Breast epithelium (tissue), 4 donors: ENCODE results near the gene WBP1. TPM values are rescaled to one million over a fixed set of nuclear protein-coding genes. Genes with fewer than 3 reads are reported as not detected.

Source experiments
- DNase-seq, 2 donors: peaks; one replicate each; pipeline ENCODE4 v3.0.0-alpha.2; 2019; ENCODE audit warnings: low spot score in 2 of 2
- H3K27ac ChIP-seq, 2 donors: fragments of 200-600 bp; sonication (generic) in 1 of 2; one replicate each; pipeline ENCODE4 v1.5.1; 2016 to 2019; ENCODE audit warnings: mild to moderate bottlenecking in 1 of 2
- H3K27me3 ChIP-seq, 2 donors: fragments of 200-600 bp; sonication (generic) in 1 of 2; one replicate each; pipeline versions ENCODE4 v1.5.1 to v1.6.0; 2017 to 2019; ENCODE audit warnings: control low read depth in 1 of 2, mild to moderate bottlenecking in 1 of 2
- H3K36me3 ChIP-seq: fragments of 200-600 bp; one replicate; pipeline ENCODE4 v1.5.1; 2019
- H3K4me1 ChIP-seq, 2 donors: fragments of 200-600 bp; sonication (generic); one replicate each; pipeline ENCODE4 v1.5.1; 2016 to 2019; ENCODE audit warnings: control low read depth in 1 of 2
- H3K4me3 ChIP-seq, 3 donors: fragments of 200-600 bp; sonication (generic); 1 replicate in 2 of 3; 2 replicates in 1 of 3; pipeline ENCODE4 v1.5.1; 2016 to 2019; ENCODE audit warnings: mild to moderate bottlenecking in 3 of 3, moderate library complexity in 2 of 3
- H3K9me3 ChIP-seq, 2 donors: fragments of 200-600 bp; sonication (generic) in 1 of 2; one replicate each; pipeline ENCODE4 v1.5.1; 2016 to 2019; ENCODE audit warnings: control low read depth in 1 of 2
- CTCF ChIP-seq, 3 donors: fragments of 450-650 bp; IDR thresholded peaks; one replicate each; pipeline ENCODE4 v1.5.1; 2016 to 2017; ENCODE audit warnings: antibody characterized with exemption in 3 of 3, mild to moderate bottlenecking in 3 of 3, moderate library complexity in 3 of 3
- POLR2A ChIP-seq: fragments of 450-650 bp; IDR thresholded peaks from one replicate; pipeline ENCODE4 v1.6.1; 2016; ENCODE audit warnings: antibody characterized with exemption, mild to moderate bottlenecking, moderate library complexity
- POLR2AphosphoS5 ChIP-seq, 3 donors: sonication (generic); formaldehyde crosslinking; IDR thresholded peaks; one replicate each; pipeline ENCODE4 v1.6.1; 2017; ENCODE audit warnings: antibody characterized with exemption in 3 of 3
- intact Hi-C: fragments of 100-400 bp; cut with DNase I; formaldehyde crosslinking; loops from one replicate; pipeline ENCODE4 v1.15.1; 2023; ENCODE audit warnings: low total_unique reads
- total RNA-seq, 3 donors: library from RNA; depleted of rRNA; stranded (reverse); fragments of >200 nt; gene quantifications; one replicate each; pipeline ENCODE4 v1.1.0, GENCODE V29; 2016

The WBP1 gene
- total RNA-seq, 3 donors from 2014 or later, result 58.0 to 70.0 (median 61.9) TPM

DNA sequence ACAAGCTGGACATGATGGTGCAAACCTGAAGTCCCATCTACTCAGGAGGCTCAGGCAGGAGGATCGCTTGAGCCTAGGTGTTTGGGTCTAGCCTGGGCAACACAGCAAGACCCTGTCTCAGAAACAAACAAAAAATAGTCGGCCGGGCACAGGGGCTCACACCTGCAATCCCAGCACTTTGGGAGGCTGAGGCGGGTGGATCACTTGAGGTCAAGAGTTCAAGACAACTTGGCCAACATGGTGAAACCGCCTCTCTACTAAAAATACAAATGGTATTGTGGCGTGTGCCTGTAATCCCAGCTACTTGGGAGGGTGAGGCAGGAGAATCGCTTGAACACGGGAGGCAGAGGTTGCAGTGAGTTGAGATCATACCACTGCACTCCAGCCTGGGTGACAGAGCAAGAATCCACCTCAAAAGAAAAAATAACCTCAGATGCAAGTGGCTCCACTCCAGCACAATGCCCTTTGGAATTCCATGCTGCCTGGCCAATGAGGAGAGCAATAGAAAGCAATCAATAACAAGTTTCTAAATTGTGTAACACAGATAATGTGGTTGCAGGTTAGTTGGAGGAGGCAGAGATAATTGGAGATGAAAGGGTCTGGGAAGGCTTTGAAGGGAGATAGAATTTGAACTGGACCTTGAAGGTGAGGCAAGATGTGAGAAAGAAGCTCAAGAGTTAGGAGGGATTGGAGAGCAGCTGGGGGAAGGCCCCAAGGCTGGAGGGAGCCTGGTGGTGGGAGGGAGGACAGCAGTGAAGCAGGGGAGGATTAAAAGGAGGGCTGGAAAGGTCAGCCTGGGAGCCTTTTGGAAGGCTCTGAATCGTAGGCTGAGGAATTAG lies 30.6 kb downstream of the WBP1 start:
- TF ChIP-seq POLR2AphosphoS5 (IDR thresholded peaks at IDR 0.05), result no peak
- TF ChIP-seq CTCF (IDR thresholded peaks at IDR 0.05), result no peak
- TF ChIP-seq POLR2A, result no peak
- Histone ChIP-seq H3K27me3 (no peaks in the 10 kb centered on the region), H3K4me1 (no peaks in the 10 kb centered on the region), H3K27ac (no peak overlapping the region), H3K4me3 (no peak overlapping the region), H3K9me3 (no peaks in the 10 kb centered on the region), H3K36me3 (peaks cover 3% of the 10 kb centered on the region)
- intact Hi-C loops, result no loop called here
- DNase-seq, result no peak

DNA sequence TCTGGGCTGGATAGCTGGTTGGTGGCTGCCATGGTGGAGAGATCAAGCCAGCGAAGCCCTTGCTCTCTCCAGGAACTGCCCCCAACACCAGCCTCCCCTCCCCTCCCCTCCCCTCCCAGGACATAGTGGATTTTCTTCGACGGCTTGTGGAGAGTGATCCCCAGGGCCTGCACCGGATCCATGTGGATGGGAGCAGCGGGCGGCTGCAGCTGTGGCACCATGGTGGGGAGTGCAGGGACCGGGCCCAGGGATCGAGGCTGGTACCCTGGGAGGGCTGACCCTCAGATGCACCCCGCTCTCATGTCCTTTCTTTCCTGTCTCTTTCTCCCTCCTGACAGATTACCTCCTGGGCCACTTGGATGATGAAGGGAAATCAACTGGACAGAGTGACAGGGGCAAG lies 31.7 kb downstream of the WBP1 start:
- peaks cover 3% of the 10 kb centered on the region for H3K36me3 ChIP-seq
- intact Hi-C loops, result no loop called here
- no peak overlapping the region for H3K27ac ChIP-seq
- H3K9me3 ChIP-seq, result no peaks in the 10 kb centered on the region
- H3K4me3 ChIP-seq, result no peak overlapping the region
- no peak for TF ChIP-seq POLR2A
- TF ChIP-seq POLR2AphosphoS5 (IDR thresholded peaks at IDR 0.05), result no peak
- no peak for TF ChIP-seq CTCF (IDR thresholded peaks at IDR 0.05)
- H3K27me3 ChIP-seq, result no peaks in the 10 kb centered on the region
- DNase-seq, result no peak
- no peaks in the 10 kb centered on the region for H3K4me1 ChIP-seq

DNA sequence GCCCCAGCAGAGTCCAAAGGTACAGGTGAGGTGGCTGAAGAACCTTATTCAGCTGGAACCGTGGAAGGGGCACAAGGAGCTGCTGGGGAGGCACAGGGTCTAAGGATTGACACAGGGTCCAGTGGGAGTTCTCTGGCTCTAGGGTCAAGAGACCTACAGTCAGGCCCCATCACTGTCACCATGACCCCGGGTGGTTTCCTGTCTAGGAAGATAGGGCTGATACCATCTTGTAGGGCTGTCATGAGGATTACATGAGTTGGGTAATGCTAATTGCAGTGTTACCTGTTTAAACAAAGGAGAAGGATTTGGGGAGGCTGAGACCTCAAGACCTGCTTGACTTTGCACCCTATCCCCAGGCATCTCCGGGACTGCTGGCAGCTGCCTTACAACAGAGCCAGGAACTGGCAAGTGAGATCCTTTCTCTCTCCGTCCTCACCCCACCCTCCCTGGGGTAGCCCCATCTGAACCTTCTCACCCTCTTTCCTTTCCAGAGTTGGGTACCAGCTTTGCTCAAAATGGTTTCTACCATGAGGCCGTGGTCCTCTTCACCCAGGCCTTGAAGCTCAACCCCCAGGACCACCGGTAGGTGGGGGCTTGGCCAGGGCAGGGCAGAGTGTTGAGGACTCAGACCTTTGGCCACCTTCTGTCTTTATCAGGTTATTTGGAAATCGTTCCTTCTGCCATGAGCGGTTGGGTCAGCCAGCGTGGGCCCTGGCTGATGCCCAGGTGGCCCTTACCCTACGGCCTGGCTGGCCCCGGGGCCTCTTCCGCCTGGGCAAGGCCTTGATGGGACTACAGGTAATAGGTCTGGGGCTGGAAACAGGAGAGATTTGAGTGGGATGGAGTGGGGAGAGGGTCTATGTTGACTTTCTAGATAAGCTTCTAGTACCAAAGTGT lies 33.7 kb downstream of the WBP1 start:
- Histone ChIP-seq H3K27me3 (no peaks in the 10 kb centered on the region), H3K4me3 (no peak overlapping the region), H3K4me1 (no peaks in the 10 kb centered on the region), H3K9me3 (no peaks in the 10 kb centered on the region), H3K36me3 (peaks cover 3% of the 10 kb centered on the region), H3K27ac (no peak overlapping the region)
- intact Hi-C loops, result no loop called here
- no peak for TF ChIP-seq POLR2A
- no peak for TF ChIP-seq POLR2AphosphoS5 (IDR thresholded peaks at IDR 0.05)
- TF ChIP-seq CTCF (IDR thresholded peaks at IDR 0.05), result no peak
- no peak for DNase-seq

DNA sequence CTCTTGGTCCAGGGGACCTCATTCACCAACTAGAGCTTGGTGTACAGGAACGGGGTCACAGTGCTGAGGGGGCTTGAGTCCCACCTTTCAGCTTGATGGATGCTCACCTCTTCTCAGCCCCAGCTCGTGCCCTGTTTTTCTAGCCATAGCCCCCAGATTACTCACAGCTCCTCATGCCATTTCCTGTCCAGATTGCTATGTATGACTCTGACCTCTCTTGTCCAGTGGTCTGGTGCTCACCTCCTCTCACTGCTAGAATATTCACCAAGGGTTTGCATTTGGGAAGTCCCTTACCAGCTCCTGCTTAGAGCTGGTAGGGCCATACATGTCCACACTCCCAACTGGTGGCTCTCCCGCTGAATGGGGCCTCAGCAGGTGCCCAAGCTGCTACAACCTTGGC lies 35.3 kb downstream of the WBP1 start:
- Histone ChIP-seq H3K9me3 (no peaks in the 10 kb centered on the region), H3K4me1 (no peaks in the 10 kb centered on the region), H3K36me3 (peaks cover 3% of the 10 kb centered on the region), H3K4me3 (no peak overlapping the region), H3K27me3 (peaks cover 0 to 6% of the 10 kb centered on the region in 2 donors), H3K27ac (no peak overlapping the region)
- no peak for DNase-seq
- intact Hi-C loops, result no loop called here
- TF ChIP-seq POLR2A (no peak), POLR2AphosphoS5 (IDR thresholded peaks at IDR 0.05) (no peak), CTCF (IDR thresholded peaks at IDR 0.05) (no peak)

DNA sequence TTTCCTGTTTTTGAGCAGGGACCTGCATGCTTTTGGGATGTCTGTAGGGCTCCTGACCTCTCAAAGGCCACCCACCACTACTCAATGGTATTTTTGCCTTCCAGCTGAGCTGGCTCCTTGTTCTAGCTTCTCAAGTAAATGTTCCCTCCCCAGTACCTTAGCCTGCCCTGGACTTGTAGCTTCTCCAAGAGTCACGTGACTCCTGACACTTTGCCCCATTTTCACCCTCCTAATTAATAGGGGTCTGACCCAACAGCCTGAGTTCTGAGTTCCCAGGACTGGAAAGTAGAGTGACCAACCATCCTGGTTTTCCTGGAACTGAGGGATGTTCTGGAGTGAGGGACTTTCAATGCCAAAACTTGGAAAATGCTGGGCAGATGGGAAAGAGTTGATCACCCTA lies 37.2 kb downstream of the WBP1 start:
- Histone ChIP-seq H3K27ac (no peak overlapping the region), H3K36me3 (peaks cover 3% of the 10 kb centered on the region), H3K4me1 (peaks cover 0 to 3% of the 10 kb centered on the region in 2 donors), H3K4me3 (no peak overlapping the region), H3K27me3 (peaks cover 6 to 7% of the 10 kb centered on the region in 2 donors), H3K9me3 (no peaks in the 10 kb centered on the region)
- TF ChIP-seq CTCF (IDR thresholded peaks at IDR 0.05), result no peak
- TF ChIP-seq POLR2AphosphoS5 (IDR thresholded peaks at IDR 0.05), result no peak
- no peak for TF ChIP-seq POLR2A
- no peak for DNase-seq
- intact Hi-C loops, result no loop called here
